ENCODE measurements around the gene PPIC. TPM values are rescaled to one million over a fixed set of nuclear protein-coding genes. Genes with fewer than 3 reads are reported as not detected.

Gene PPIC
- total and polyA plus RNA-seq, 2 donors (not counting 1 experiment from before 2014, with no cell fraction given), result not detected

GRCh38 chr5:123068368-123068938 lies 31.9 kb upstream of the PPIC start:
- POLR2A ChIA-PET, result no interaction called here
- Histone ChIP-seq H3K79me2 (ENCODE audit: control insufficient read depth, insufficient read depth, low read length) (no peaks in the 10 kb centered on the region), H3K9ac (ENCODE audit: low read length) (no peak overlapping the region), H4K20me1 (ENCODE audit: control insufficient read depth, insufficient read depth, low read length, poor library complexity, severe bottlenecking) (no peaks in the 10 kb centered on the region), H3K4me2 (replicated peaks; ENCODE audit: low read depth, low read length, poor library complexity, severe bottlenecking) (no peak overlapping the region), H3K4me3 (ENCODE audit: control extremely low read depth in 1 of 5, extremely low read depth in 1 of 5, insufficient read depth in 1 of 5, low read depth in 2 of 5, low read length in 4 of 5) (no peak overlapping the region), H3K27ac (ENCODE audit: low read length in 2 of 2) (no peak overlapping the region), H3K36me3 (replicated peaks in 1 of 2; ENCODE audit: control extremely low read depth in 1 of 2, control insufficient read depth in 1 of 2, extremely low read depth in 1 of 2, insufficient read depth in 2 of 2, low read length in 1 of 2) (no peaks in the 10 kb centered on the region), H3K9me3 (ENCODE audit: control extremely low read depth in 1 of 3, control insufficient read depth in 2 of 3, insufficient read depth in 1 of 3, low read length in 2 of 3) (no peaks in the 10 kb centered on the region), H2AFZ (ENCODE audit: insufficient read depth, low read depth, low read length, poor library complexity, severe bottlenecking) (no peak overlapping the region), H3K4me1 (ENCODE audit: control insufficient read depth in 2 of 2, insufficient read depth in 2 of 2, low read length in 2 of 2) (no peaks in the 10 kb centered on the region), H3K27me3 (replicated peaks in 1 of 4; ENCODE audit: control extremely low read depth in 1 of 4, control insufficient read depth in 3 of 4, insufficient read depth in 4 of 4, low read length in 3 of 4) (peaks cover 0 to 7% (median 2%) of the 10 kb centered on the region in 4 experiments)
- H3K4me1 Mint-ChIP-seq, result no peaks in the 10 kb centered on the region
- DNase-seq (no peak), ATAC-seq (ENCODE audit: low read depth) (no peak)
- no peaks in the 10 kb centered on the region for H3K9me3 Mint-ChIP-seq (ENCODE audit: insufficient read depth)
- CTCF ChIA-PET, result no interaction called here
- no peak overlapping the region for H3K27ac Mint-ChIP-seq
- no peak for TF ChIP-seq EZH2 (IDR thresholded peaks at IDR 0.05; ENCODE audit: borderline replicate concordance, insufficient read depth, low read depth, low read length, poor library complexity, severe bottlenecking)
- TF ChIP-seq, protein P1, sequence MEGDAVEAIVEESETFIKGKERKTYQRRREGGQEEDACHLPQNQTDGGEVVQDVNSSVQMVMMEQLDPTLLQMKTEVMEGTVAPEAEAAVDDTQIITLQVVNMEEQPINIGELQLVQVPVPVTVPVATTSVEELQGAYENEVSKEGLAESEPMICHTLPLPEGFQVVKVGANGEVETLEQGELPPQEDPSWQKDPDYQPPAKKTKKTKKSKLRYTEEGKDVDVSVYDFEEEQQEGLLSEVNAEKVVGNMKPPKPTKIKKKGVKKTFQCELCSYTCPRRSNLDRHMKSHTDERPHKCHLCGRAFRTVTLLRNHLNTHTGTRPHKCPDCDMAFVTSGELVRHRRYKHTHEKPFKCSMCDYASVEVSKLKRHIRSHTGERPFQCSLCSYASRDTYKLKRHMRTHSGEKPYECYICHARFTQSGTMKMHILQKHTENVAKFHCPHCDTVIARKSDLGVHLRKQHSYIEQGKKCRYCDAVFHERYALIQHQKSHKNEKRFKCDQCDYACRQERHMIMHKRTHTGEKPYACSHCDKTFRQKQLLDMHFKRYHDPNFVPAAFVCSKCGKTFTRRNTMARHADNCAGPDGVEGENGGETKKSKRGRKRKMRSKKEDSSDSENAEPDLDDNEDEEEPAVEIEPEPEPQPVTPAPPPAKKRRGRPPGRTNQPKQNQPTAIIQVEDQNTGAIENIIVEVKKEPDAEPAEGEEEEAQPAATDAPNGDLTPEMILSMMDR (IDR thresholded peaks at IDR 0.05), result no peak
- intact Hi-C loops (cut with micrococcal nuclease), result no loop called here
- H3K4me3 Mint-ChIP-seq, result no peak overlapping the region
- WGBS (ENCODE audit: insufficient coverage), result 60% methylated on average over 1 of the region's 1 CpG
- H3K27me3 Mint-ChIP-seq, result peaks cover 62% of the 10 kb centered on the region

GRCh38 chr5:123066016-123066415 lies 29.5 kb upstream of the PPIC start:
- no peaks in the 10 kb centered on the region for H3K4me1 Mint-ChIP-seq
- no peak overlapping the region for H3K4me3 Mint-ChIP-seq
- TF ChIP-seq, protein P1 (IDR thresholded peaks at IDR 0.05), result no peak
- TF ChIP-seq EZH2 (IDR thresholded peaks at IDR 0.05; ENCODE audit: borderline replicate concordance, insufficient read depth, low read depth, low read length, poor library complexity, severe bottlenecking), result no peak
- no peaks in the 10 kb centered on the region for H3K79me2 ChIP-seq (ENCODE audit: control insufficient read depth, insufficient read depth, low read length)
- DNase-seq (no peak), ATAC-seq (ENCODE audit: low read depth) (no peak)
- H3K27ac Mint-ChIP-seq, result no peak overlapping the region
- no peaks in the 10 kb centered on the region for H3K4me1 ChIP-seq (ENCODE audit: control insufficient read depth in 2 of 2, insufficient read depth in 2 of 2, low read length in 2 of 2)
- H3K4me3 ChIP-seq (ENCODE audit: control extremely low read depth in 1 of 5, extremely low read depth in 1 of 5, insufficient read depth in 1 of 5, low read depth in 2 of 5, low read length in 4 of 5), result no peak overlapping the region
- no peaks in the 10 kb centered on the region for H4K20me1 ChIP-seq (ENCODE audit: control insufficient read depth, insufficient read depth, low read length, poor library complexity, severe bottlenecking)
- ChIA-PET POLR2A (no interaction called here), CTCF (no interaction called here)
- H3K36me3 ChIP-seq (replicated peaks in 1 of 2; ENCODE audit: control extremely low read depth in 1 of 2, control insufficient read depth in 1 of 2, extremely low read depth in 1 of 2, insufficient read depth in 2 of 2, low read length in 1 of 2), result no peaks in the 10 kb centered on the region
- peaks cover 0 to 5% (median 0%) of the 10 kb centered on the region in 3 donors for H3K9me3 ChIP-seq (ENCODE audit: control extremely low read depth in 1 of 3, control insufficient read depth in 2 of 3, insufficient read depth in 1 of 3, low read length in 2 of 3)
- no peak overlapping the region for H3K4me2 ChIP-seq (replicated peaks; ENCODE audit: low read depth, low read length, poor library complexity, severe bottlenecking)
- H3K9me3 Mint-ChIP-seq (ENCODE audit: insufficient read depth), result peaks cover 4% of the 10 kb centered on the region
- no peak overlapping the region for H3K27ac ChIP-seq (ENCODE audit: low read length in 2 of 2)
- peaks cover 0 to 5% (median 0%) of the 10 kb centered on the region in 4 experiments for H3K27me3 ChIP-seq (replicated peaks in 1 of 4; ENCODE audit: control extremely low read depth in 1 of 4, control insufficient read depth in 3 of 4, insufficient read depth in 4 of 4, low read length in 3 of 4)
- no peak overlapping the region for H2AFZ ChIP-seq (ENCODE audit: insufficient read depth, low read depth, low read length, poor library complexity, severe bottlenecking)
- H3K27me3 Mint-ChIP-seq, result peaks cover 41% of the 10 kb centered on the region
- no peak overlapping the region for H3K9ac ChIP-seq (ENCODE audit: low read length)
- intact Hi-C loops (cut with micrococcal nuclease), result no loop called here
